ENCODE measurements around the gene TERT. TPM values are rescaled to one million over a fixed set of nuclear protein-coding genes. Genes with fewer than 3 reads are reported as not detected.

TERT gene
- total RNA-seq, 2 donors from 2014 or later, result not detected

- no peaks in the 10 kb centered on the region for H3K4me1 ChIP-seq
- no peak for TF ChIP-seq CTCF (IDR thresholded peaks at IDR 0.05)
- no peak for TF ChIP-seq POLR2A (IDR thresholded peaks at IDR 0.05)
- H3K4me3 ChIP-seq, result no peak overlapping the region
- H3K9me3 ChIP-seq, result no peaks in the 10 kb centered on the region
- intact Hi-C loops (cut with DNase I), result no loop called here
- H3K36me3 ChIP-seq (replicated peaks in 1 of 2; ENCODE audit: insufficient read depth in 1 of 2, low read depth in 2 of 2), result peaks cover 8 to 63% of the 10 kb centered on the region in 2 donors
- no peak for ATAC-seq
- H3K27me3 ChIP-seq, result no peaks in the 10 kb centered on the region
- no peak for DNase-seq
- H3K27ac ChIP-seq, result no peak overlapping the region
- 90 to 91% methylated on average over 21 to 22 of the region's 22 CpGs for WGBS, 2 donors
Observed at GRCh38 chr5:1337489-1338195, 42.8 kb upstream of the TERT start.

GRCh38 chr5:1336749-1337488 is 42.1 kb upstream of the TERT start:
- DNase-seq (no peak), ATAC-seq (no peak)
- H3K4me1 ChIP-seq, result no peaks in the 10 kb centered on the region
- no peaks in the 10 kb centered on the region for H3K9me3 ChIP-seq
- H3K27ac ChIP-seq, result no peak overlapping the region
- H3K4me3 ChIP-seq, result no peak overlapping the region
- no peaks in the 10 kb centered on the region for H3K27me3 ChIP-seq
- TF ChIP-seq CTCF (IDR thresholded peaks at IDR 0.05) (no peak), POLR2A (IDR thresholded peaks at IDR 0.05) (no peak)
- peaks cover 8 to 68% of the 10 kb centered on the region in 2 donors for H3K36me3 ChIP-seq (replicated peaks in 1 of 2; ENCODE audit: insufficient read depth in 1 of 2, low read depth in 2 of 2)
- intact Hi-C loops (cut with DNase I), result no loop called here
- 88 to 90% methylated on average over 12 to 22 of the region's 22 CpGs for WGBS, 2 donors

- H3K36me3 ChIP-seq (replicated peaks in 1 of 2; ENCODE audit: insufficient read depth in 1 of 2, low read depth in 2 of 2), result peaks cover 8 to 62% of the 10 kb centered on the region in 2 donors
- no peak overlapping the region for H3K4me3 ChIP-seq
- TF ChIP-seq CTCF (IDR thresholded peaks at IDR 0.05), result no peak
- TF ChIP-seq POLR2A (IDR thresholded peaks at IDR 0.05), result no peak
- H3K27ac ChIP-seq, result no peak overlapping the region
- WGBS, 2 donors, result 89 to 94% methylated on average over 3 to 14 of the region's 14 CpGs
- ATAC-seq (no peak), DNase-seq (no peak)
- no peaks in the 10 kb centered on the region for H3K4me1 ChIP-seq
- intact Hi-C loops (cut with DNase I), result no loop called here
- no peaks in the 10 kb centered on the region for H3K9me3 ChIP-seq
- H3K27me3 ChIP-seq, result no peaks in the 10 kb centered on the region
Observed at GRCh38 chr5:1336106-1336561, 41.3 kb upstream of the TERT start.

GRCh38 chr5:1335540-1336095 is 40.8 kb upstream of the TERT start:
- Histone ChIP-seq H3K4me3 (no peak overlapping the region), H3K27ac (no peak overlapping the region), H3K4me1 (no peaks in the 10 kb centered on the region), H3K27me3 (no peaks in the 10 kb centered on the region), H3K36me3 (replicated peaks in 1 of 2; ENCODE audit: insufficient read depth in 1 of 2, low read depth in 2 of 2) (peaks cover 8 to 59% of the 10 kb centered on the region in 2 donors), H3K9me3 (no peaks in the 10 kb centered on the region)
- no peak for ATAC-seq
- TF ChIP-seq CTCF (IDR thresholded peaks at IDR 0.05), result no peak
- TF ChIP-seq POLR2A (IDR thresholded peaks at IDR 0.05), result no peak
- DNase-seq, result no peak
- intact Hi-C loops (cut with DNase I), result no loop called here
- WGBS, 2 donors, result 83 to 94% methylated on average over 1 to 17 of the region's 19 CpGs

Data from body of pancreas (tissue), 4 donors.